HCT116 (cell line): ENCODE measurements around the gene STRAP. TPM values are rescaled to one million over a fixed set of nuclear protein-coding genes. Genes with fewer than 3 reads are reported as not detected.

Experiments used
- ATAC-seq: fragments of 200-7000 bp; cut with Tn5 transposase; 2 replicates; pipeline ENCODE4 v1.9.1; 2020; ENCODE audit warnings: mild to moderate bottlenecking, moderate library complexity
- BruUV-seq: library from RNA; stranded (reverse); fragments of 400-500 nt; replicated peaks from 2 replicates; lab custom pipeline; 2021; lab: Mats Ljungman, UMichigan
- CTCF ChIA-PET: fragments of 300-600 bp; sonication (Branson Sonifier 250); formaldehyde crosslinking; loops from one replicate; lab custom pipeline; 2021; ENCODE audit warnings: antibody characterized with exemption; lab: Charles Lee
- POLR2A ChIA-PET: fragments of 300-600, 350-600 bp; sonication (Branson Sonifier 250); formaldehyde crosslinking; loops from one replicate; lab custom pipeline; 2021; ENCODE audit warnings: antibody characterized with exemption; lab: Charles Lee
- RAD21 ChIA-PET, 2 experiments: fragments of 300-600 bp; sonication (Branson Sonifier 250); formaldehyde crosslinking; loops; one replicate each; lab custom pipeline; 2023; ENCODE audit warnings: low total read pairs in 2 of 2; ENCODE audit not compliant: uncharacterized antibody in 2 of 2, unreplicated experiment in 2 of 2, low non-redundant PET in 1 of 2; lab: Charles Lee
- DNase-seq: peaks from one replicate; pipeline ENCODE4 v3.0.0-alpha.2; 2010; ENCODE audit warnings: low read depth, low spot score
- H2AFZ ChIP-seq: fragments of 200-600 bp; shearing (Covaris generic), sonication (generic); 2 replicates; pipeline ENCODE4 v1.6.1; 2017; ENCODE audit warnings: low read depth, mixed run types, mixed read lengths, antibody characterized with exemption, low read length; ENCODE audit not compliant: poor library complexity, severe bottlenecking
- H3K27ac ChIP-seq: 2 replicates; pipeline ENCODE4 v1.5.1; 2012; ENCODE audit warnings: low read depth, low read length
- H3K27me3 ChIP-seq: fragments of 200-600 bp; sonication (generic); 2 replicates; pipeline ENCODE4 v1.6.1; 2016; ENCODE audit warnings: mixed run types, low read length, mixed read lengths; ENCODE audit not compliant: insufficient read depth
- H3K36me3 ChIP-seq, 2 experiments: fragments of 200-500 bp in 1 of 2; fragments of 200-600 bp in 1 of 2; sonication (Bioruptor generic) in 1 of 2; sonication (generic) in 1 of 2; 2 replicates each; pipeline versions ENCODE4 v1.5.1 to v1.6.1; 2014 to 2016; ENCODE audit warnings: low read length in 2 of 2, inconsistent platforms in 1 of 2, mixed read lengths in 1 of 2, mixed run types in 1 of 2; ENCODE audit not compliant: insufficient read depth in 2 of 2, control insufficient read depth in 1 of 2
- H3K4me1 ChIP-seq, 2 experiments: fragments of 200-600 bp in 1 of 2; sonication (generic) in 1 of 2; 2 replicates each; pipeline versions ENCODE4 v1.5.1 to v1.6.1; 2012 to 2017; ENCODE audit warnings: low read length in 2 of 2, inconsistent platforms in 1 of 2, mild to moderate bottlenecking in 1 of 2, mixed read lengths in 1 of 2, mixed run types in 1 of 2, moderate library complexity in 1 of 2; ENCODE audit not compliant: insufficient read depth in 2 of 2, control insufficient read depth in 1 of 2
- H3K4me2 ChIP-seq: fragments of 200-600 bp; sonication (generic); 2 replicates; pipeline ENCODE4 v1.6.1; 2017; ENCODE audit warnings: mixed run types, low read length, mixed read lengths
- H3K4me3 ChIP-seq, 2 experiments: fragments of 200-600 bp in 1 of 2; sonication (generic) in 1 of 2; replicated peaks in 1 of 2; 2 replicates each; pipeline ENCODE4 v1.5.1; 2011 to 2016; ENCODE audit warnings: low read length in 2 of 2, control low read depth in 1 of 2, low read depth in 1 of 2, mild to moderate bottlenecking in 1 of 2, mixed read lengths in 1 of 2, mixed run types in 1 of 2
- H3K79me2 ChIP-seq: fragments of 200-600 bp; sonication (generic); 2 replicates; pipeline ENCODE4 v1.6.1; 2017; ENCODE audit warnings: mild to moderate bottlenecking, mixed run types, low read length, moderate library complexity, mixed read lengths; ENCODE audit not compliant: insufficient read depth
- H3K9ac ChIP-seq: fragments of 200-600 bp; sonication (generic); 2 replicates; pipeline ENCODE4 v1.6.1; 2016; ENCODE audit warnings: low read length, mixed read lengths
- H3K9me2 ChIP-seq: fragments of 200-600 bp; sonication (generic), shearing (Covaris generic); 2 replicates; pipeline ENCODE4 v1.6.1; 2017; ENCODE audit warnings: mixed run types, mild to moderate bottlenecking, moderate library complexity; ENCODE audit not compliant: insufficient read depth
- H3K9me3 ChIP-seq, 2 experiments: fragments of 200-500 bp in 1 of 2; fragments of 200-600 bp in 1 of 2; sonication (Bioruptor generic) in 1 of 2; sonication (generic) in 1 of 2; 2 replicates each; pipeline ENCODE4 v1.6.1; 2014 to 2017; ENCODE audit warnings: low read length in 2 of 2, mixed read lengths in 2 of 2, inconsistent platforms in 1 of 2, low read depth in 1 of 2, mild to moderate bottlenecking in 1 of 2, mixed run types in 1 of 2, moderate library complexity in 1 of 2; ENCODE audit not compliant: control insufficient read depth in 1 of 2, insufficient read depth in 1 of 2
- H4K20me1 ChIP-seq: fragments of 200-600 bp; sonication (generic), shearing (Covaris generic); 2 replicates; pipeline ENCODE4 v1.6.1; 2017; ENCODE audit warnings: mixed run types, mild to moderate bottlenecking, moderate library complexity; ENCODE audit not compliant: insufficient read depth
- CEBPB ChIP-seq: IDR thresholded peaks from 2 replicates; pipeline ENCODE4 v1.6.1; 2012; ENCODE audit warnings: low read depth
- EGR1 ChIP-seq: IDR thresholded peaks from 2 replicates; pipeline ENCODE4 v1.6.1; 2012; ENCODE audit warnings: low read depth
- EZH2phosphoT487 ChIP-seq: fragments of 200-600 bp; IDR thresholded peaks from 2 replicates; pipeline ENCODE4 v1.6.1; 2018; ENCODE audit warnings: antibody characterized with exemption, borderline replicate concordance
- POLR2A ChIP-seq: IDR thresholded peaks from 2 replicates; pipeline ENCODE4 v1.7.0; 2011; ENCODE audit warnings: borderline replicate concordance; ENCODE audit not compliant: insufficient read depth, insufficient read length; ENCODE audit errors: extremely low read depth
- POLR2AphosphoS5 ChIP-seq: IDR thresholded peaks from 2 replicates; pipeline ENCODE4 v1.6.1; 2011; ENCODE audit warnings: mild to moderate bottlenecking, low read depth, low read length, moderate library complexity
- RAD21 ChIP-seq: IDR thresholded peaks from 2 replicates; pipeline ENCODE4 v1.6.1; 2012; ENCODE audit warnings: low read depth, mild to moderate bottlenecking
- SRF ChIP-seq: IDR thresholded peaks from 2 replicates; pipeline ENCODE4 v1.6.1; 2012; ENCODE audit warnings: low read depth
- YY1 ChIP-seq: IDR thresholded peaks from 2 replicates; pipeline ENCODE4 v1.6.1; 2011; ENCODE audit warnings: low read length, low read depth, moderate library complexity, mild to moderate bottlenecking; ENCODE audit not compliant: insufficient replicate concordance; ENCODE audit errors: extremely low read depth
- ZFX ChIP-seq: fragments of 450-650 bp; IDR thresholded peaks from 2 replicates; pipeline ENCODE4 v1.6.1; 2017
- intact Hi-C: fragments of 100-400 bp; cut with micrococcal nuclease; formaldehyde crosslinking; loops from 2 replicates; pipeline ENCODE4 v1.10.0; 2022
- total RNA-seq: library from RNA; stranded (reverse); gene quantifications from one replicate; pipeline ENCODE4 v1.2.1, GENCODE V29; 2021; ENCODE audit not compliant: unreplicated experiment
- TF ChIP-seq, protein P1 (sequence below): IDR thresholded peaks from 2 replicates; pipeline ENCODE4 v1.6.1; 2012
- TF ChIP-seq, protein P2 (sequence below), 3 experiments: fragments of 200-600 bp in 1 of 3; sonication (generic) in 1 of 3; IDR thresholded peaks in 2 of 3; conservative IDR thresholded peaks in 1 of 3; 2 replicates each; pipeline ENCODE4 v1.5.1; 2012 to 2017; ENCODE audit warnings: low read depth in 2 of 3, low read length in 2 of 3, antibody characterized with exemption in 1 of 3, borderline replicate concordance in 1 of 3, control low read depth in 1 of 3, mild to moderate bottlenecking in 1 of 3, mixed read lengths in 1 of 3, mixed run types in 1 of 3, moderate library complexity in 1 of 3; ENCODE audit not compliant: insufficient read depth in 1 of 3

STRAP gene
- total RNA-seq, 1 experiment from 2014 or later, result 156 TPM

- H3K9ac ChIP-seq, result no peak overlapping the region
- no peaks in the 10 kb centered on the region for H3K9me3 ChIP-seq
- H2AFZ ChIP-seq, result no peak overlapping the region
- H3K79me2 ChIP-seq, result no peaks in the 10 kb centered on the region; the same call in 1 of the 2 replicates
- no peak for TF ChIP-seq EZH2phosphoT487
- no peak for TF ChIP-seq RAD21
- TF ChIP-seq, protein P1, sequence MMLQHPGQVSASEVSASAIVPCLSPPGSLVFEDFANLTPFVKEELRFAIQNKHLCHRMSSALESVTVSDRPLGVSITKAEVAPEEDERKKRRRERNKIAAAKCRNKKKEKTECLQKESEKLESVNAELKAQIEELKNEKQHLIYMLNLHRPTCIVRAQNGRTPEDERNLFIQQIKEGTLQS, result no peak
- TF ChIP-seq ZFX, result no peak
- TF ChIP-seq POLR2A, result no peak
- TF ChIP-seq YY1, result no peak
- intact Hi-C loops, result no loop called here
- no peak overlapping the region for H3K4me3 ChIP-seq
- no peak overlapping the region for H3K27ac ChIP-seq
- ATAC-seq (no peak), DNase-seq (no peak)
- H3K4me2 ChIP-seq, result no peak overlapping the region
- no peaks in the 10 kb centered on the region for H3K27me3 ChIP-seq
- no peaks in the 10 kb centered on the region for H4K20me1 ChIP-seq
- no TSS peak for BruUV-seq
- CTCF ChIA-PET, result no interaction called here
- POLR2A ChIA-PET, result no interaction called here
- peaks cover 2 to 21% of the 10 kb centered on the region in 2 experiments; a peak in 3 of 4 replicates for H3K4me1 ChIP-seq
- no peaks in the 10 kb centered on the region for H3K36me3 ChIP-seq
- RAD21 ChIA-PET, result no interaction called here
- no peaks in the 10 kb centered on the region for H3K9me2 ChIP-seq
Observed at GRCh38 chr12:15932971-15933370, 50.8 kb downstream of the STRAP start.

- H3K4me2 ChIP-seq, result no peak overlapping the region
- no peaks in the 10 kb centered on the region for H3K27me3 ChIP-seq
- intact Hi-C loops, result no loop called here
- ChIA-PET POLR2A (no interaction called here), RAD21 (no interaction called here), CTCF (no interaction called here)
- no peak for DNase-seq
- BruUV-seq, result no TSS peak
- H3K9me3 ChIP-seq, result no peaks in the 10 kb centered on the region
- H3K9me2 ChIP-seq, result no peaks in the 10 kb centered on the region
- no peak overlapping the region for H3K27ac ChIP-seq
- H3K36me3 ChIP-seq, result no peaks in the 10 kb centered on the region
- no peak for ATAC-seq
- no peaks in the 10 kb centered on the region; the same call in 1 of the 2 replicates for H3K79me2 ChIP-seq
- no peak overlapping the region for H3K4me3 ChIP-seq
- H4K20me1 ChIP-seq, result no peaks in the 10 kb centered on the region
- no peak overlapping the region for H2AFZ ChIP-seq
- TF ChIP-seq RAD21 (no peak), POLR2AphosphoS5 (no peak), SRF (no peak), EZH2phosphoT487 (no peak), CEBPB (no peak), POLR2A (no peak), EGR1 (no peak)
- TF ChIP-seq, protein P2, sequence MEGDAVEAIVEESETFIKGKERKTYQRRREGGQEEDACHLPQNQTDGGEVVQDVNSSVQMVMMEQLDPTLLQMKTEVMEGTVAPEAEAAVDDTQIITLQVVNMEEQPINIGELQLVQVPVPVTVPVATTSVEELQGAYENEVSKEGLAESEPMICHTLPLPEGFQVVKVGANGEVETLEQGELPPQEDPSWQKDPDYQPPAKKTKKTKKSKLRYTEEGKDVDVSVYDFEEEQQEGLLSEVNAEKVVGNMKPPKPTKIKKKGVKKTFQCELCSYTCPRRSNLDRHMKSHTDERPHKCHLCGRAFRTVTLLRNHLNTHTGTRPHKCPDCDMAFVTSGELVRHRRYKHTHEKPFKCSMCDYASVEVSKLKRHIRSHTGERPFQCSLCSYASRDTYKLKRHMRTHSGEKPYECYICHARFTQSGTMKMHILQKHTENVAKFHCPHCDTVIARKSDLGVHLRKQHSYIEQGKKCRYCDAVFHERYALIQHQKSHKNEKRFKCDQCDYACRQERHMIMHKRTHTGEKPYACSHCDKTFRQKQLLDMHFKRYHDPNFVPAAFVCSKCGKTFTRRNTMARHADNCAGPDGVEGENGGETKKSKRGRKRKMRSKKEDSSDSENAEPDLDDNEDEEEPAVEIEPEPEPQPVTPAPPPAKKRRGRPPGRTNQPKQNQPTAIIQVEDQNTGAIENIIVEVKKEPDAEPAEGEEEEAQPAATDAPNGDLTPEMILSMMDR (IDR thresholded peaks at IDR 0.05 in 2 of 3, conservative IDR thresholded peaks at IDR 0.05 in 1 of 3; ENCODE audit: borderline replicate concordance in 1 of 3, insufficient read depth in 1 of 3, low read depth in 2 of 3, low read length in 2 of 3), result no peak
- TF ChIP-seq, protein P1, result no peak
- H3K4me1 ChIP-seq, result peaks cover 2 to 14% of the 10 kb centered on the region in 2 experiments; a peak in 3 of 4 replicates
- no peak overlapping the region for H3K9ac ChIP-seq
Observed at GRCh38 chr12:15933751-15934150, 51.6 kb downstream of the STRAP start.
